GM19023 (cell line): ENCODE measurements around the gene USP3.

Source experiments
- ATAC-seq: cut with Tn5 transposase; IDR thresholded peaks from one replicate; pipeline ENCODE4 v1.9.1; 2021; ENCODE audit warnings: mild to moderate bottlenecking, moderate library complexity; ENCODE audit not compliant: unreplicated experiment

USP3 gene

GRCh38 chr15:63535689-63536088, 31.3 kb downstream of the USP3 start:
- no peak for ATAC-seq

- ATAC-seq, result no peak
Measured at GRCh38 chr15:63538876-63539275, 34.5 kb downstream of the USP3 start.

- ATAC-seq, result no peak
Measured at GRCh38 chr15:63539521-63539920, 35.1 kb downstream of the USP3 start.

- no peak for ATAC-seq
Measured at GRCh38 chr15:63539998-63540397, 35.6 kb downstream of the USP3 start.

DNA sequence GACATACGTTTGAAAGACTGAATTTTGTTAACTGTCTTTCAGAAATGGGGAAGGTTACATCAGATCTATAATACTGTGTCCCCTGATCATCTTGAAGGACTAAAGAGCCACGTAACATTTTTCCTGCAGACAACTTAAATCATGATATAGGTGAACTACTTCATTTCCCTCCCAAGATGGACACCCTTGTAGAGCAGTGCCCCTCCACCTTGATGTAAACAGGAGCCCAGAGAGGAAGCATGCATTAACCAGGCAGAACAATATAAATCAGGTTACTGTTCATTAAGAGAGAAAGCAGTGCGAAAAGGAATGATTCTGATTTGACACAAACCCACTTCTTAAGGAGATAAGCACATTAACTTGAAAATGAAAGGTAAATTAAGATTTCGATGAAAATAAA, 36.1 kb downstream of the USP3 start:
- no peak for ATAC-seq

DNA sequence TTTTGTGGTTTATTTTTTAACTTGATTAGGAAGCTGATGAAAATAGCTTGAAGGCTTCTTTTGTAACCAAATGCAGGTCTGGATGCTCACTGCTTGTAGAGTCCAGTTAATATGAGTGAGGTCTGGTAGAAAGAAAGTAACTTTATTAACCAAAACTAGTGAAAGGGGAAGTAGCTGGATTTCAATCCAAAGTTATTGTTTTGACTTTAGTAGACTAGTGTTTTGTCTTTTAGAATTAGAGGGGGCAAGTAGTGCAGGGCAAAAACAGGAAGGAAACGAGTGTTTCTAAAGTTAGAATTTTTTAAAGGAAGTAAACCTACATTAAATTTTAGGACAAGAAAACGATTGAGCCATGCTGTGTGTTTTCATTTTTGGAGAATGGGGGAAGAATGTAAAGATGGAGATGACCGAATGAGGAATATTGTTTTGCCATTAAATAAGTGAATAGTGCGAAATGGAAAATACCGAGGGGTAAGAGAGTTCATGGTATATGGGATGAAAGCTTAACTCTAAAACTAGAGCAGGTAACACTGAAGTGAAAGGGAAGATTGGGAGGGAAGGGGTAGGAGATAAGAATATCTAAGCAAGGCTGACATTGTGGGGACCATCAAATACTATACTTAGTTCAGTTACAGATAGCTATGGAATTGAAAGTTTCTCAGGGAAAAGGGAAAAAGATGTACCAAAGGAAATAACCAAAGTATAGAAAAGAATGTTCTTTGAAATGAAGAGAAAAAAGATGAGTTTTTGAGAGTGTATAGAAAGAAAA, 40.0 kb downstream of the USP3 start:
- no peak for ATAC-seq

DNA sequence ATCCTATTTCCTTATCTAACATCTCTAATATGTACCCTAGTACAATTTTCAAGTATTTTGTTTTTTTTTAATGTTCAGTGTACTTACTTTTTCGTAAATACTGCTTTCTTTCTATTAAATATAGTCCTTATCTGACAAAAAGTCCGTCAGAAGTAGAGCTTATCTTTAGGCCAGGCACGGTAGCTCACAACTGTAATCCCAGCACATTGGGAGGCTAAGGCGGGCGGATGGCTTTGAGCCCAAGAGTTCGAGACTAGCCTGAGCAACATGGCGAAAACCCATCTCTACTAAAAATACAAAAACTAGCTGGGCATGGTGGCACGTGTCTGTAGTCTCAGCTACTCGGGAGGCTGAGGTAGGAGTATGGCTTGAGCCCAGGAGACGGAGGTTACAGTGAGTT, 41.1 kb downstream of the USP3 start:
- ATAC-seq, result no peak

- ATAC-seq, result no peak
Measured at GRCh38 chr15:63551400-63551799, 47.0 kb downstream of the USP3 start.

DNA sequence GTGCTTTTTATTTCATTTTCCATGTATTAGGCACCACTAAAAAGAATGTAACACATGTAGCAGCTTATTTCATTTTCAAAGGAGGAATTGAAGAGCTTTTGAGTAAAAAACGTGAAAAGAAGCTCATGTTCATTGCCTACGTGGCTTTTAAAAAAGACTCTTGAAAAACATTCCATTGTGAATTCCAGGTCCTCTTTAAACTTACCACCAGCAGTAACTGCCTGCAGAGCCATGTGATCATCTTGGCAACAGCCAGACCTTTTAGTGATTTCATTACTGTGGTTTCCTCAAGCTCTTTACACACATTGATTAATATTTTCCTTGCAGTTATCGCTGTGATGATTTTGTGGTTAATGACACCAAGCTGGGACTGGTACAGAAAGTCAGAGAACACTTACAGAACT, 49.0 kb downstream of the USP3 start:
- ATAC-seq, result no peak

DNA sequence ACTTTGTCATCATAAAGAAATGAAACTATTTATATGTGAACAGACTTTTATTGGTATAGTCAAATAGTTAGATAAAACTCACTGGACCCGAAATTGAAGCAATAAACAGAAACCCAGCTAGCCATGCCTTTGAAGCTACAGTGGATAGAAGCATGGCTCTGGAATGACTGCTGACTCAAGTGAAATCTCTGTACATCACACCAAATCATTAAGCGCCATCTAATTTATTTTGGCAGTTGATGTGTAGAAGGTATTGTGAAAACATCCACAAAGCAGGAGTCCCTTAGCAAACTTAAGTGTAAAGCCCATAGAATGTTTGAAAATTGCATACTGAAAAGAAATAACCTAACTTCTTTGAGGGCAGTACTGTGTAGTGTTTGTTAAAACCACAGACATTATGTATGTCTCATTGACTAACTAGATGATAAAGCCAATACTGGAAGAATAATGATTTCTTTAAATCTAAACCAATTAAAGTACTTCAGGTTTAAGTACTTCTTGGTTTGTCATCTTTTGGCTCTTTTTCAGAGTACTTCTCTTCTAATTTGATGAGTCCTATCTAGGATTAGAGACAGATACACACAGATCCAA, 50.0 kb downstream of the USP3 start:
- no peak for ATAC-seq

DNA sequence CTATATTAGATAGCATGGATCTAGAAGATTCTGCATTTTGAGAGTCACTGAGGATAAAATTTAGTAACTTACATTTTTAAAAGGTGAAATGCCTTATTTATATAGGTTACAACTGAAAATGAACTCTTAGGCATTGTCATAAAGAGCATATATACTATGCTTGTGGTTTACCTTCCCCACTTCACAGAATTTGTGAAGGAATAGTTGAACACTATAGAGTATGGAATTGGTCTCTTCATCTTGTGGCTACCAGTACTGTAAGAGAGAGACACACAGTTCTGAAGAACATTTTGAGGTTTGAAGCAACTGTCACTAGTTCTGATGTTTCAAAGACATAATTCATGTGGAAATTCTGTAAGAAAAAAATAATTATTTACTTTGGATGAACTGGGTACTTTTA, 51.1 kb downstream of the USP3 start:
- ATAC-seq, result no peak

DNA sequence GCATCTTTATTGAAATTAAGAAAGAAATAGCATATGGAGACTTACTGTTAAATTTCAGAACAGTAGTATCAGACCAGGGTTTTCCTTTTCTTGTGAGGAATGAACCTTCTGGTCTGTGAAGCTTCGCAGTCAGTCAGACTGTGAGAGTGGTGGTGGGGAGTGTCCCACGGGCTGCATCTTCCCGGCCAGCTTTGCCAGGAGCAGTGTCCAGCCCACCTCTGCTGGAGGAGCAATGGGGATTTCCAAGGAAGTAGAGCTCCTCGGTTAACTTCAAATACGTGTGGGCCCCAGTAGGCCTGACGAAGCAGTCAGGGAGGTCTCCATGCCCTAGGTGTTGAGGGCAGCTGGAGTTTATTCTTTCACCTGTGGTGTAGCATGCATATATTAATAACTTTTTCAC, 51.9 kb downstream of the USP3 start:
- no peak for ATAC-seq

DNA sequence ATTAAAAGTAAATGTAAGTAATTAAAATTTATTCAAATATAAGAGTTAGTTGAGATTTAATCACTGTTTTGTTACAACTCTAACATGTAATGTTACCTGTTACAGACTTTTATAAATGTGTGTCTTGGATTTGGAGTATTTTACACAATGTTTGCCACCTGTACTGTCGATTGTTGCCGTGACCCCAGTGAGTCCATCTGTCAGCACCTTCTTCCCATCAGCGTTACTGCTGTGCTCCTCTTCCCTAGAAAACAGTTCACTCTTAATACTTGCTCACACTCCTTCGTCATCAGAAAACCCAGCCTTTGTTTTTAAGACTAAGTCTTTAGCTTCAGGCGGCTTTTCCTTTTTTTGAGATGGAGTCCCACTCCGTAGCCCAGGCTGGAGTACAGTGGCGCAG, 52.3 kb downstream of the USP3 start:
- no peak for ATAC-seq

DNA sequence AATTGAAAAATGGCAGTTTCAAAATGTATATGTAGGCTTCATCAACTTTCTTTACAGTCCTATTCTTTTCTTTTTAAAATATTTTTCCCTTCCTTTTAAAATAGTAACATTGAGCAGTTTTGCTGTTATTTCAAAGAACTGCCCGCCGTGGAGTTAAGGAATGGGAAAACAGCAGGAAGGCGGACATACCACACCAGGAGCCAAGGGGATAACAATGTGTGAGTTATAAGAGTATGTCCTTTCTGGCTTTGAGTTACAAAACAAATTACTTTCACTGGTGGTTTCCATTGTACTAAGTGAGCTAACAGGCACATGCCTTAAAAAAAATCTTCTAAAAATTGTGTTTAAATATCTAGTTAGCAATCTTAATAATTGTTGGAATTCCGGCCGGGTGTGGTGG, 55.4 kb downstream of the USP3 start:
- ATAC-seq, result no peak

GRCh38 chr15:63560741-63561448, 56.5 kb downstream of the USP3 start:
- no peak for ATAC-seq

- ATAC-seq, result no peak
Measured at GRCh38 chr15:63564093-63564492, 59.7 kb downstream of the USP3 start.

- ATAC-seq, result no peak
Measured at GRCh38 chr15:63565536-63566186, 61.3 kb downstream of the USP3 start.

- no peak for ATAC-seq
Measured at GRCh38 chr15:63572749-63573464, 68.5 kb downstream of the USP3 start.

- ATAC-seq, result no peak
Measured at GRCh38 chr15:63573533-63573932, 69.1 kb downstream of the USP3 start.

DNA sequence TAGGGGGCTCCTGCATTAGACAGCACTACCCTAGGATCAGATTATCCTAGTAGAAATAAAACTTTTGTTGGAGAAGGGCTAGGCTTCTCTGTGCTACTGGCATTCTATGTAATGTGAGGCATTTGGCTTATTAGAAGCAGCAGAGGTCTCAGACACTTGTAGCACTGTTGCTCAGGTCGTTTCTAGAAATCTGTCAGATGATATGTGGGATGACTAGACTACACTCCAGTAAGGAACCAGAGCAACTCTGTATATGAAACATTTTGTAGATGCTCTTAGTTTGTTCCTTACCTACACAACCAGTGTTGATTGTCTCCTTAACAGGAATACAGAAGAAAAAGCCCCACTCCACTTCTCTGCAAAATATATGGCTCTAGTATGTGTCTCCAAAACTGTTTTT, 70.9 kb downstream of the USP3 start:
- ATAC-seq, result no peak

GRCh38 chr15:63576441-63576840, 72.0 kb downstream of the USP3 start:
- ATAC-seq, result no peak
